ENCODE results near the gene NKX1-2.

Gene NKX1-2

DNA sequence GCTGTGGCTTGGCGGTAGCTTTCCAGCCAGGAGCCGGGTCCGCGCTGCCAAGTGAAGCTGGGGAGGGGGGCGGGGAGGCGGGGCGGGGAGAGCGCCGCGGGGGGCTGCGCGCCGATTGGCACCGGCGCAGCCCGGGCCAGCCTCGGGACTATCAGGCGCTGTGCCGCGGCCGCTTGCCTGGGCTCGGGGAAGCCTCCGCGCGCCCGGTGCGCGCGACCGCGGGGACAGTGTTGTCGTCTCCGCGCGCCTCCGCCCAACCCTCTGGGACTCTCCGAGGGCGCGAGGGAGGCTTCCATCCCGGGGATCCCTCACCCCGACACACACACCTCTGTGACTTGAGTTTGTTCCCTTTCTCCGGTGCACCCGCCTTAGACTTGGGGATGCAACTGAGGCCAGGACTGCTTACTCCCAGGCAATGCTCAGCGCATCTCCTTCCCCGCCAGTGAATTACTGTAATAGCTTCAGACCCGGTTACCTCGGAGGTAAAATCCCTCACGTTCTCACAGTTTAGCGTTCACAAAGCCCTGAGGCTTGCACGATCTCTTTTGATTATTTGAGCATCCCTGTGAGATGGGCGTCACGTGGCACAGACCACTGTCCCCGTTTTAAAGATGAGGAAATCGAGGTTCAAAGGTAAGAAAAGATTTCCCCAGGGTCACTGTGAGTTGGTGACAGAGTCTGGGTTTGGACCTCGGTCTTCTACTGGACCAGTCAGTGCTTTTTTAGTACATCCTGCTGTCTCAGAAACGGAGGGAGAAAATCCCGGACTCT lies at the start of gene NKX1-2:
Gene NKX1-2 (minus strand): TSS at position 24 of the 771 bp plus-strand sequence. CDS start 92 bp downstream, outside the sequence.
- DNase-seq (ENCODE audit: low read depth), result no peak

GRCh38 chr10:124498056-124498455 lies 48.2 kb upstream of the NKX1-2 start:
- DNase-seq (ENCODE audit: low read depth), result no peak

DNA sequence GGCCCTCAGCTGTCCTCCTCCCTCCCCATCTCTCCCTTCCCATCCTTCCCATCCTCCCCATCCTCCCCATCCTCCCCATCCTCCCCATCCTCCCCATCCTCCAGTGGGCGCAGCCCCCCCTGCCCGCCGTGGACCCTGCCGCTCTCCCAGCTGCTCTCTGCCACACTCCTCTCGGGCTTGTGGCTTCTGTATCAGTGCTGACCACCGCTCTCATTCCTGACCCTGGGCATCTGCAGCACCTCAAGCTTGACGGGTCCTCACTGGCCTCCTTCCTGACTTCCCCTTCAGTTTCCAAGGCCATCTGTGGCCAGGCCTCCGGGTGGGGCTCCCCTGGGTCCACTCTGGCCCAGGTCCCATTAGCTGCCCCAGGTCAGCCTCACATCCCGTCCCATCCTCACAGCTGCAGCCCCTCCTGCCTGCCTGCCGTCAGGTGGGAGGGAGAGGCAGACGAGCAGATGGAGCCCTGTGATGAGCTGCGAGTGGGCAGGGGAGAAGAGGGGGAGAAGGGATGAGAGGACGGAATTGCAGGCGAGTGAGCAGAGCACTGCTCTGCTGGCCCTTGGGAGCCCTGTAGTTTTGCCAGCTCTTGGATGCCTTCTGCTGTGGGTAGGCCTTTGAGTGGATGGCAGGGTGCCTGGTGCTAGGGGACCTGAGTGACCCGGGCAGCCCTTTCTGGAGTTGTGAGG lies 47.5 kb upstream of the NKX1-2 start:
- DNase-seq (ENCODE audit: low read depth), result no peak

DNA sequence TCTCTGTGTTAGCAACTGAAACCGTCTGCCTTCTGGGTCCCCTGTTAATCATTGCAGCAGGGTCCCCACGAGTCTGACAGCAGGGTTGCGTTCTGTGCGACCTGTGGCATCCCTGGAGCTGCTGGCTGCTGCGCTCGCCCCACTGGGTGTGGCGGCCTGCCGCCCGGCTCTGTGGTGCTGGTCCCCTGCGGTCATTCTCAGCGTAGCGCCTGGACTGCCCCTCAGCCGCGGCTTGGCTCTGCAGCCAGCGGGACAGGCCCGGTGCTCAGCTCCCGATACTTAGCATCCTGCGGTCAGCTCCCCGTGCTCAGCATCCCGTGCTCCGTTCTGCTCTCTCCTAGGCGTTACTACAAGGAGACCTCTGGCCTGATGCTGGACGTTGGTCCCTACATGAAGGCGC lies 46.8 kb upstream of the NKX1-2 start:
- no peak for DNase-seq (ENCODE audit: low read depth)

GRCh38 chr10:124496150-124496549 lies 46.3 kb upstream of the NKX1-2 start:
- no peak for DNase-seq (ENCODE audit: low read depth)

DNA sequence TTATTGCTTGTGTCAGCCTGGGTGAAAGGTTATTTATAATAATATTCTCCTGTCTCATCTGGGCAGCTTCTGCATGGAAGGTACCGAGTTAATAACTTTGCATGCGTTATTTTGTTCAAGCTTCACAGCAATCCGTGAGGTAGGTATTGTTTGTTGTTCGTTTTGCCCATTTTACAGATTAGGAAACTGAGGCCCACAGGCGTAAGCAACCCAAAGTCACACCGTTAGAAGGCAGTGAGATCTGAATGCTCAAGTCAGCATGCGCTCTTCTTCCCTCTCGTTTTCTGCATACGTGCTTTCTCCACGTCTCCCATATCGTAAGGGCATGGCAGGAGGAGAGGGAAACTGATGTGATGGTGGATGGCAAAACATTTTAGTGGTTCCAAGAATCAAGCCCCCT lies 45.9 kb upstream of the NKX1-2 start:
- DNase-seq (ENCODE audit: low read depth), result no peak

- DNase-seq (ENCODE audit: low read depth), result no peak
These were observed 45.3 kb upstream of the NKX1-2 start for GRCh38 chr10:124495162-124495561.

DNA sequence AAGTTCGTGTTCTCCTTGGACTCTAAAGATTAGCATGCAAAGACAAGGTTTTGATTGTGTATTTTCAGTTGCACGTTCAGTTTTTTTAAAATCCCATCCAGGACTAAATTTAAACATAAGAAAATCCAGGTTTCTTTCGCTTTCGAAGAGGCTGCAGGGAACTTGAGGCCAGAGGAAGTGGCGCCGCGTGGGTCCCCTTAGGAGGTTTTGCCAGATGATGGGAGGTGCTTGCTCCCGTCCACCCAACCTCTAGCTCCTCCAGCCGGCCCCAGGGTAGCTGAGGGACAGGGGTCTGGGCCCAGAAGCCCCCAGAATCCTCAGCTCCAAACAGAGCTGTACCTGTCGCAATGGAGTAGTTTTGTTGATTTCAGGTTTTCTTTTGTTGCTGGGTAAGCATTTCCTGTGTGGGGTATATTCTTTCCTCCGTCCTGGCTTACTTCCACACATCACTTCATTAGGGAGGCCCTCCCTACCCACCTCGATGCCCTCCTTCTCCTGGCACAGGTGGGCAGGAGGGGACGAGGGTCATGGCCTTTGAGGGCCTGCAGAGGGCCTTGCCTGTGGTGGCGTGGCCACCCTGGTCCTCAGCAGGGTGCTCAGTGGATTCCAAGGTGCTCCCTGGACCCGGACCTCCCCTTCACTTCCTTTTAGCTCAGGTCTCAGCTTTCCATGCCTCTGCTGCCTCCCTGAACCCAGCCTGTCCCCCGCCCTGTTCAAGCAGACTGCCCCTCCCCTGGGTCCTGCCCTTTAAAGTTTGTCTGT lies 44.4 kb upstream of the NKX1-2 start:
- DNase-seq (ENCODE audit: low read depth), result no peak

DNA sequence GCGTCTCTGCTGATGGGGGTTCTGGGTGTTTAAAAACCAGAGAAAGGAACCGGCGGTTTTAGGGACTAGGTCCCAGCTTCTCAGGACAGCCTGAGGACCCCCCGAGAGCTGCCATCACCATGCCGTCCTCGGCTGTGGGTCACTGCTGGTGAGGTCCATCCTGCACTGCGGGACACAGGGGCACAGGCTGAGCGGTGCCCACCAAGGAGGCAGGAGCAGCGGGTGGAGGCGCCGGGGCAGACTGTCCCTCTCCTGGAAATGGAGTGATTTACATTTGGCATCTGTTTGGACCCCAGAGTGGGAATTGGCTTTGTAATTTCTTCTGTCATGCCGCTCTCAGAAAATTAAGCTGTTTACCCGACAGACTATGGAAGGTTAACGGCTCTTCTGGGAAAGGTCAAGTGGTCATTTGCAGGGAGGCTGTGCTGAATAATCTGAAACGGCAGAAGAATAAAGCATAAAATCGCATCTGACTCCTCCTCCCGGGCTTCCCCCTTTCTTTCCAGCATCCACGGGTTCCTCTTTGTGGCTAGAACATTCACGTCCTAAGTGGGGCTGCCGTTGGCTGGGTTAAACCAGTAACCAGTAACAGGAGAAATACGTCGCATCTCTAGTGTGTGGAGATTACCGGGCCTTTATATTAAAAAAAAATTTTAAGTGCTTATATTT lies 43.5 kb upstream of the NKX1-2 start:
- no peak for DNase-seq (ENCODE audit: low read depth)

- DNase-seq (ENCODE audit: low read depth), result no peak
These were observed 42.4 kb upstream of the NKX1-2 start for GRCh38 chr10:124492266-124492665.

- DNase-seq (ENCODE audit: low read depth), result no peak
These were observed 41.3 kb upstream of the NKX1-2 start for GRCh38 chr10:124491105-124491504.

- no peak for DNase-seq (ENCODE audit: low read depth)
These were observed 36.8 kb upstream of the NKX1-2 start for GRCh38 chr10:124486635-124487034.

DNA sequence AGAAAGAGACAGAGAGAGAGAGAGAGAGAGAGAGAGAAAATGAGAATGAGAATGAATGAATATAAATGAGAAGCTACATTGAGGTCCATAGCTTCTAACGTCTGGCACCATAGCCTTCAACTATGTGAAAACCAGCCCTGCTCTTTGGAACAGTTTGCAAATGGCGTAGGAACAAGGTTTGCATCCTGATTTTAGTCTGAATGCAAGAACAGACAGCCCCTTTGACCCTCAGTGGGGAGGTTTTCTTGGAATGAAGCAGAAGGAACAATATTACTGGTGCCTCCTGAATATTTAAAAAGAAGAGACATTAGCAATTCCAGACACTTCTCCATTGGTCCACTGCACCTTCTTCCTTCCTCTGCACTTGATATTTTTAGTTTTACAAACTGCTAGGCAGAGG lies 34.8 kb upstream of the NKX1-2 start:
- DNase-seq (ENCODE audit: low read depth), result no peak

- no peak for DNase-seq (ENCODE audit: low read depth)
These were observed 34.2 kb upstream of the NKX1-2 start for GRCh38 chr10:124484031-124484430.

DNA sequence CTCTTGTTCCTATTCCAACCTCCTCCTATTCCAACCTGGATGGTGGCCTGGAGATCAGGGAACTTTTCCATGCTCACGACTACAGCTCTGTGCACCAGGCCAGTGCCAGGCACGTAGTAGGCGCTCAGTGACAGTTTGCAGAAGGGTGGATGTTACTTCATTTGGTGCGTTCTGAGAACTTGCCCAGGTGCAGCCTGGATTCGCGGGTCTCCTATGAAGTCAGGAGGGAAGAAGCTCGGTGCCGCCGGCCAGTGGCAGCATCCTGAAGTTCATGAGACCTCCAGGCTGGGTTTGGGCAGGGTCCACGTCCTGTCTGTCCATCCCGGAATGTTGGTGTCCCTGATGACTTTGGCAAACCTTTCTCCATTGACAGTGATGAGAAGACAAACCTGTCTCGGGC lies 33.0 kb upstream of the NKX1-2 start:
- no peak for DNase-seq (ENCODE audit: low read depth)

DNA sequence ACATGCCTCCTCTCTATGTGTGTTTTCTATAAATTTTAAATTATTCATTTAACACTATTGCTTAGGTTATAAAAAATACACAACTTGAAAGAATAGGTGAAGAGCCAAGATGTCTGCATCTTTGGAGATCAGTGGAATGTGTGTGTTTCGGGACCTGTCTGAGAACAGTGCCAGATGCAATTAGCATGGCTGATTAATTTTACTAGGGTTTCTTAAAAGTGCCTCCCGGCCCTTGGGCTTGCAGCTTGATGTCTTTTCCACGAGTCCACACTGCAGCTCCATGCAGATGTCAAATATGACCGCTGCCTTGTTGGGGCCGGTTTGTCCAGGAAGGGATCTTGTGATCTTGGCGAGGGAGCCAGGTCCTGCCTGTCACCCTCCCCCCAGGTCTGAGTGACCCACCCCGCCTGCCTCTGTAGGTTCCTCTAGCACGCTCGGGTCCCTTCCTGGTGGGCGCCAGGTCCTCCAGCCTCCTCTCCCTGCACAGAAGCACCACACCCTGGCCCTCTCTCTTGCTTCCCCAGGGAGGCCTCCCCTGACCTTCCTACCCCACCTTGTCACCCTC lies 32.5 kb upstream of the NKX1-2 start:
- no peak for DNase-seq (ENCODE audit: low read depth)

GRCh38 chr10:124481717-124482116 lies 31.9 kb upstream of the NKX1-2 start:
- DNase-seq (ENCODE audit: low read depth), result no peak

DNA sequence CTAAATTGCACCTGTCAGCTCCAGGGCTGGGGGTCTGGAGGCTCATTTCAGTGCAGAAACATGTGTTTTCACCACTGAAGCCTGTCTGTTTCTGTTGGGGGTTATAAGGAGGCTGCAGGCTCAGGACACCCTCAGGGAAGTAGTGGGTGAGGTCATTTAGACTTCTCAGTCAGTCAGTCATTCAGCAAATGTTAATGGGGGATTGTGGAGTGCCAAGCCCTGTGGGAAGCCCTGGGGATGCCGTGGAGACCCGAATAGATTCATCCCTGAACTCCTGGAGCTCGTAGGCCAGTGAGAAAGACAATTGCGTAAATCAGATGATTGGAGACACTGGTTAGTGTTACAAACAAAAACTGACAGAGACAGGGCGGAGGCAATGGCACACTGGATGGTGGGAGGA lies 31.0 kb upstream of the NKX1-2 start:
- no peak for DNase-seq (ENCODE audit: low read depth)

DNA sequence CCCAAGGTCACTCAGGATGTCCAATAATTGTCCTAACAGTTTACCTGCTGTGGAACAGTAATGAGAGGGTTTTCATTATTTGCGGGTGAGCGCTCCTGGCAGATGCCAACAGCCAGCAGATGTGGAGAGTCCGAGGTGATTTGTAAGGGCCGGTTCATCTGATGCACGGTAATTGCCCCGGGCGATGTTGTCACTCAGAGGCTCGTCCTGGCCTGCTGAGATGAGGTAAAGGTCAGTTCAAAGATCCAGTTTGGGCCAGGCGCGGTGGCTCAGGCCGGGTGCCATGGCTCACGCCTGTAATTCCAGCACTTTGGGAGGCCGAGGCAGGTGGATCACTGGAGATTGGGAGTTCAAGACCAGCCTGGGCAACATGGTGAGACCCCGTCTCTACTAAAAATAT lies 28.7 kb upstream of the NKX1-2 start:
- DNase-seq (ENCODE audit: low read depth), result no peak

- no peak for DNase-seq (ENCODE audit: low read depth)
These were observed 28.0 kb upstream of the NKX1-2 start for GRCh38 chr10:124477614-124478363.

DNA sequence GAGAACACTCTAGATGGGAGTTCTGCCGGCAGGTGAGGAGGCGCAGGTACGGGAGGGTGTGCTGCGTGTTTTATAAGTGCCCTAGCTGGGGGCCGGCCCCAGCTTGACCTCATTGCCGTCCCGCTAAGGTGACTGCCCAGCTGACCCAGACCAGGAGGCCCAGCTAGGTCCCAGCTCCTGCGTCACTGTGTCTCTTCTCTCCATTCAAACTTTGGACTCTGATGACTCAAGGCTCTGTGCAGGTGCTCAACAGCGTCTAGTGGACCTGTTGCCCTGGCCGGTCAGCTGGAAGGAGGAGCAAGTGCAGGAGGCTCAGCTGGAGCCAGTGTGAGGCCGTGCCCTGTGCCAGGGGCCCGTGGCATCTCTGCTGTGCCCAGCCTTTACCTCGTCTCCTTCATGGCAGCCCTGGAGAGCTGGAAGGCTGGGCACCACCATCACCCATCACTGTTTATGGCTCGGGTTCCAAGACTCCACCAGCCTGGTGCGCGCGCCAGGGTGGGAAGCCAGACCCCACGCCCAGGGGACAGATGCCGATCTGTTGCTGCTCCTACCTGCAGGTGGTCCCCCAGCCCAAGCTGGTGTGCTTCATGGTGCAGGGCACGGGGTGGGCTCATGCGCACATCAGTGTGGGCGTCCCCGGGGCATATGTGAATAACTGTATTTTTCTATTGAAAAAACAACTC lies 26.3 kb upstream of the NKX1-2 start:
- DNase-seq (ENCODE audit: low read depth), result no peak
